Cardiac fibroblast (primary cell): ENCODE data around the gene ARHGEF26.

ENCODE experiments used
- DNase-seq, 2 donors: peaks; one replicate each; pipeline versions ENCODE4 v3.0.0 to v3.0.0-alpha.2; 2010; ENCODE audit warnings: low read depth in 2 of 2
- H3K4me3 ChIP-seq, 2 donors: replicated peaks in 1 of 2; 1 replicate in 1 of 2; 2 replicates in 1 of 2; pipeline ENCODE4 v1.5.1; 2011; ENCODE audit warnings: low read depth in 2 of 2, low read length in 2 of 2, mild to moderate bottlenecking in 2 of 2, moderate library complexity in 1 of 2
- TF ChIP-seq, protein P1 (sequence below): IDR thresholded peaks from one replicate; pipeline ENCODE4 v1.5.1; 2011; ENCODE audit warnings: low read depth, mild to moderate bottlenecking, low read length, inconsistent platforms

Gene ARHGEF26

DNA sequence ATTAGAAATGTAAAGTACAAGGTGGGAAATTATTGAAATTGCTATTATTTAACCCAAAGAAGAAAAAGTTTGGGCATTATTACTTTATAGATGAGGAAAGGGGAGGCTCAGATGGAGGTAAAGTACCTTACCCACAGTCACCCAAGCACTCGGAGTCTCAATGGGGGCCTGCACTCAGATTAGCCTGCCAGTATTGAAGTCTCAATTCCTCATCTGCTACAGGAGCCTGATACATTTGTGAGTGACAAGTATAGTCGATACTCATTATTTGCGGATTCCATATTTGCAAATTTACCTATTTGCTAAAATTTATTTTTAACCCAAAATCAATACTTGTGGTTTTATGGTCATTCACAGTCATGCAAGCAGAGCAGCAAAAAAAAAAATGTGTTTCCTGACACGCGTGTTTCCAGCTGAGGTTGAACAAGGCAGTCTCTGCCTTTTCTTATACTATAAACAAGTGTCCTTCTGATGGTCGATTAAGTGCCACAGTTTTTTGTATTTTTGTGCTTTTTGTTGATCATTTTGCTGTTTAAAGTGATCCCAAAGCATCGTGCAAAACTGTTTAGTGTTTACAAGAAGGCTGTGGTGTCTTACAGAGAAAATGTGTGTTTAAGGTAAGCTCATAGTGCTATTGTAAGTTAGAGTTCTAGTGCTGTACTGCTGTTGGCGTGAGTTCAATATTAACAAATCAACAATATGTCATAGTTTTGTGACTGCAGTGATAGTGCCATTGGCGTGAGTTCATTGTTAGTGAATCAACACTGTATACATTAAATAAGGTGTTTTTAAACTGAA, 48.0 kb downstream of the ARHGEF26 start:
- H3K4me3 ChIP-seq = no peak overlapping the region
- DNase-seq = no peak
- TF ChIP-seq, protein P1, sequence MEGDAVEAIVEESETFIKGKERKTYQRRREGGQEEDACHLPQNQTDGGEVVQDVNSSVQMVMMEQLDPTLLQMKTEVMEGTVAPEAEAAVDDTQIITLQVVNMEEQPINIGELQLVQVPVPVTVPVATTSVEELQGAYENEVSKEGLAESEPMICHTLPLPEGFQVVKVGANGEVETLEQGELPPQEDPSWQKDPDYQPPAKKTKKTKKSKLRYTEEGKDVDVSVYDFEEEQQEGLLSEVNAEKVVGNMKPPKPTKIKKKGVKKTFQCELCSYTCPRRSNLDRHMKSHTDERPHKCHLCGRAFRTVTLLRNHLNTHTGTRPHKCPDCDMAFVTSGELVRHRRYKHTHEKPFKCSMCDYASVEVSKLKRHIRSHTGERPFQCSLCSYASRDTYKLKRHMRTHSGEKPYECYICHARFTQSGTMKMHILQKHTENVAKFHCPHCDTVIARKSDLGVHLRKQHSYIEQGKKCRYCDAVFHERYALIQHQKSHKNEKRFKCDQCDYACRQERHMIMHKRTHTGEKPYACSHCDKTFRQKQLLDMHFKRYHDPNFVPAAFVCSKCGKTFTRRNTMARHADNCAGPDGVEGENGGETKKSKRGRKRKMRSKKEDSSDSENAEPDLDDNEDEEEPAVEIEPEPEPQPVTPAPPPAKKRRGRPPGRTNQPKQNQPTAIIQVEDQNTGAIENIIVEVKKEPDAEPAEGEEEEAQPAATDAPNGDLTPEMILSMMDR = no peak

DNA sequence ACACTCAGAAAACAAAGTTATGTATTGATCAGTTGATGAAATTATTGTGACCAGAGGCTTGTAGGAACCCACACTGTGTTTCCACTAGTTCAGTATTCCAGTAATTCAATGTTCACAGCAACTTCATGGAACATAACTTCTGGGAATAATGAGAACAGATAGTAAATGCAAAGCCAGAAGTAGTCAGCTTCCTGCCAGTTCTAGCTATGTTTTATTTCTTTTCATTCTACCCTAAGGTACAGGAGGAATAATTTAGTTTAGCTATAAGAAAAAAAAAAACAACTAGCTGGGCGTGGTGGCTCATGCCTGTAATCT, 48.6 kb downstream of the ARHGEF26 start:
- no peak for DNase-seq
- H3K4me3 ChIP-seq = no peak overlapping the region
- TF ChIP-seq, protein P1 = no peak

DNA sequence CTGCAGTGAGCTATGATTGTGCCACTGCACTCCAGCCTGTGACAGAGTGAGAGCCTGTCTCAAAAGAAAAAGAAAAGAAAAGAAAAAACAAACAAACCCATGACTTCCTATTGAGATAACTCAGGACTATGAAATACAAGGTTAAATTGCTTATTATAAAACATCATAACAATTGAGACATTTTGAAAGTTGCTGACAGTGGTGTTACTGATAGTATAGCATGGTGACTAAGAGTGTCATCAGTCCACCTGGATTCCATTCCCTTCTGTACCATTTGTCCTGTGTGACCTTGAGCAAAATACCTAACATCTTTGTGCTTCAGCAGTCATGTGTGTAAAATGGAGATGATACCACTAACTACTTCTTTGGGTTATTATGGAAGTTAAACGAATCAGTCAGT, 49.1 kb downstream of the ARHGEF26 start:
- DNase-seq = no peak
- TF ChIP-seq, protein P1 = no peak
- no peak overlapping the region for H3K4me3 ChIP-seq

DNA sequence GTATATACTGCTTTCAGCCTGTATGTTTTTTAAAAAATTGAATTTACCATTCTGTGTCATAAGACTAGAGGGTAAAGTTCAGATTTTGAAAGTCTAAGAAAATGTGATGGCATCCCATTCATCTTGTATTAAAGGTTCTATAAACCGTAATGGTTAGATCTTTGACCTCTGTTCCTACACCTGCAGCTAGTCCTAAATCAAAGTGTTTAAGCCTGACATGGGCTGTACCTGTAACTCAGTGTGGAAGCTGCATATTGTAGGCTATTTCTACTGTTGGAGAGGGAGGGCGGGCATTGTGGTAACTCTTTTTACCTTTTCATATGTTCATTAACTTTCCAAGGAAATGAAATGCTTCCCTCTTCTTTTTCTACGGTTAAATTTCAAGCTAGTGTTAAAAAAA, 53.9 kb downstream of the ARHGEF26 start:
- DNase-seq = no peak
- TF ChIP-seq, protein P1 = no peak
- no peak overlapping the region for H3K4me3 ChIP-seq

DNA sequence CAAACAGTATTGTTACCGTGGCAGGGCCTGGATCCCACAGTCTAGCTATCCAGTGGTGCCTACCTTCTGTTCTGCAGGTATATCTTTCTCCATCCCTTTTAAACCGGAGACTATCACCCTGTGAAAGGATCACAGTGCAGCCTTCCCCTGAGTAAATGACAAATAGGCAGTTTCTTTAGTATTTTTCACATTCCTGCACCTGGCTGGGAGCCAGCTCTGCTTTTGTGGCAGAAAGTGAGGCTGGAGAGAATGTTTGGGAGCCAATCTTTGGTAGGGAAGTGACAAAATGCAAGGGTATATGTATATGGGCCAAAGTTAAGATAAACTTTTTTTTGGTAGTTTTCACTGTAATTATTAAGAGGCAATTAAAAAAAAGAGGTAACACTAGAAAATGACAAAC, 54.8 kb downstream of the ARHGEF26 start:
- TF ChIP-seq, protein P1 = no peak
- peak in 1 of 2 donors; percentile 16 for DNase-seq
- no peak overlapping the region for H3K4me3 ChIP-seq

DNA sequence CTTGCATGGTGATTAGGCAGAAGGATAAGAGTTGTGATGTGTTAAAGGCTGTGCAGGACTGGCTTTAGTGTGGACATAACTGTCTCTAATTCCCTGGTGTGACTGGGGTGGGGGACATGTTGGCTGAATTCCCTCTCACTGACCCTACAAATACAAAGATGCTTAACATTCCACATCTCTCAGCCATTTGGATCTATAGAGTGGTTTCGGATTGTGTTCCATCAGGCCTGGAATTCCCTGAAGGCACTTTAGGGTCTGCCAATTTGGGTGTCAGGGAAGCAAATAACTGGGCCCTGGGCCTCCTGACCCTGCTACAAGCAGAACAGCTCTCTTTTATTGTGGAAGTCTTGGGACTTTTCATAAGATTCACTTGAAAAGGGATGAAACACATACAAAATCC, 56.2 kb downstream of the ARHGEF26 start:
- TF ChIP-seq, protein P1 = no peak
- H3K4me3 ChIP-seq = no peak overlapping the region
- DNase-seq = no peak

DNA sequence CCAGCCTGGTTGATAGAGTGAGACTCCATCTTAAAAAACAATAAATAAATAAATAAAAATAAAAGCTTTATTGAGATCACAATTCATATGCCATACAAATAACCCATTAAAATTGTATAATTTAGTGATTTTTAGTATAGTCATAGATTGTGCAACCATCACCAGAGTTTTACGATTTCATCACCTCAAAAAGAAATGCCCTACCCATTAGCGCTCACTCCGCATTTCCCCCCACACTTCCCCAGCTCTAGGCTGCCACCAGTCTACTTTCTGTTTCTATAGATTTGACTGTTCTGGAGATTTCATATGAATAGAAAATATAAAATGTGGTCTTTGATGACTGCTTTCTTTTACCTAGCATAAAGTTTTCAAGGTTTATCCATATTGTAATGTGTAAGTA, 57.0 kb downstream of the ARHGEF26 start:
- TF ChIP-seq, protein P1 = no peak
- peak; percentile 12 to 18 for DNase-seq
- H3K4me3 ChIP-seq = no peak overlapping the region
